ENCODE measurements around the gene LRRC8B.

- no peak for TF ChIP-seq CTCF (optimal IDR thresholded peaks at IDR 0.05 in 1 of 3, IDR thresholded peaks at IDR 0.05 in 1 of 3, conservative IDR thresholded peaks at IDR 0.05 in 1 of 3; ENCODE audit: extremely low read depth in 1 of 3, insufficient read depth in 2 of 3, low read length in 3 of 3)
- TF ChIP-seq EZH2 (IDR thresholded peaks at IDR 0.05; ENCODE audit: low read length) = no peak
These were observed 92.4 kb downstream of the LRRC8B start for GRCh38 chr1:89616844-89617627.
